Keratinocyte (primary cell): ENCODE results near the gene AOPEP. TPM values are rescaled to one million over a fixed set of nuclear protein-coding genes. Genes with fewer than 3 reads are reported as not detected.

Experiments
- DNase-seq: peaks from one replicate; pipeline ENCODE4 v3.0.0-alpha.2; 2011; ENCODE audit warnings: low read depth, missing footprints, low spot score
- FAIRE-seq: peaks from 2 replicates; lab custom pipeline; 2011; peaks lifted over from hg19 to GRCh38; lab: Jason Lieb, UNC
- H2AFZ ChIP-seq: 2 replicates; pipeline ENCODE4 v1.6.0; 2012; ENCODE audit warnings: low read length, control low read depth, inconsistent platforms; ENCODE audit not compliant: control insufficient read depth
- H3K27ac ChIP-seq: 2 replicates; pipeline ENCODE4 v1.5.1; 2011; ENCODE audit warnings: low read length; ENCODE audit not compliant: control insufficient read depth, insufficient read depth
- H3K27me3 ChIP-seq: 3 replicates; pipeline ENCODE4 v1.6.0; 2011; ENCODE audit warnings: low read length; ENCODE audit not compliant: control insufficient read depth, insufficient read depth; ENCODE audit errors: extremely low read depth
- H3K36me3 ChIP-seq, 2 experiments: 2 replicates in 1 of 2; 3 replicates in 1 of 2; pipeline ENCODE4 v1.5.1; 2011; ENCODE audit warnings: low read length in 2 of 2, mild to moderate bottlenecking in 1 of 2; ENCODE audit not compliant: control insufficient read depth in 2 of 2, insufficient read depth in 2 of 2; ENCODE audit errors: extremely low read depth in 1 of 2
- H3K4me1 ChIP-seq: 3 replicates; pipeline ENCODE4 v1.5.1; 2011; ENCODE audit warnings: low read length; ENCODE audit not compliant: control insufficient read depth, insufficient read depth; ENCODE audit errors: extremely low read depth
- H3K4me2 ChIP-seq: 3 replicates; pipeline ENCODE4 v1.6.0; 2011; ENCODE audit warnings: low read depth, low read length; ENCODE audit not compliant: control insufficient read depth, insufficient read depth; ENCODE audit errors: extremely low read depth
- H3K4me3 ChIP-seq, 3 experiments: fragments of 200-600 bp in 1 of 3; sonication (generic) in 1 of 3; 2 replicates in 2 of 3; 3 replicates in 1 of 3; pipeline ENCODE4 v1.5.1; 2011 to 2016; ENCODE audit warnings: low read length in 3 of 3, mild to moderate bottlenecking in 3 of 3, control low read depth in 2 of 3, inconsistent platforms in 1 of 3, low read depth in 1 of 3, mixed read lengths in 1 of 3, mixed run types in 1 of 3, moderate library complexity in 1 of 3; ENCODE audit not compliant: control insufficient read depth in 2 of 3, insufficient read depth in 2 of 3; ENCODE audit errors: extremely low read depth in 1 of 3
- H3K79me2 ChIP-seq: 2 replicates; pipeline ENCODE4 v1.6.0; 2012; ENCODE audit warnings: low read length; ENCODE audit not compliant: control insufficient read depth, insufficient read depth
- H3K9ac ChIP-seq: 3 replicates; pipeline ENCODE4 v1.6.0; 2011; ENCODE audit warnings: low read length; ENCODE audit not compliant: control insufficient read depth, insufficient read depth; ENCODE audit errors: extremely low read depth
- H3K9me1 ChIP-seq: 3 replicates; pipeline ENCODE4 v1.6.0; 2011; ENCODE audit warnings: low read length; ENCODE audit not compliant: control insufficient read depth, insufficient read depth; ENCODE audit errors: extremely low read depth
- H3K9me3 ChIP-seq: 2 replicates; pipeline ENCODE4 v1.5.1; 2012; ENCODE audit warnings: low read depth, low read length; ENCODE audit not compliant: control insufficient read depth
- H4K20me1 ChIP-seq: 3 replicates; pipeline ENCODE4 v1.6.0; 2011; ENCODE audit warnings: low read length; ENCODE audit not compliant: control insufficient read depth, insufficient read depth; ENCODE audit errors: extremely low read depth
- CTCF ChIP-seq, 3 experiments: IDR thresholded peaks in 1 of 3; conservative IDR thresholded peaks in 1 of 3; optimal IDR thresholded peaks in 1 of 3; 2 replicates in 2 of 3; 3 replicates in 1 of 3; pipeline versions ENCODE3 to v1.5.1; 2011; ENCODE audit warnings: low read length in 3 of 3, mild to moderate bottlenecking in 3 of 3, moderate library complexity in 2 of 3, control low read depth in 1 of 3, inconsistent platforms in 1 of 3; ENCODE audit not compliant: insufficient read depth in 2 of 3; ENCODE audit errors: extremely low read depth in 1 of 3
- EZH2 ChIP-seq: IDR thresholded peaks from one replicate; pipeline ENCODE4 v1.6.1; 2012; ENCODE audit warnings: inconsistent platforms, mild to moderate bottlenecking, low read length, moderate library complexity
- dilution Hi-C: fragments of 300-500 bp; cut with MboI; formaldehyde crosslinking; loops from one replicate; pipeline ENCODE4 v1.7.0; 2020; ENCODE audit warnings: low sequenced_read_pairs; ENCODE audit not compliant: extremely low pct_ligation_motif_present
- polyA plus RNA-seq, 5 experiments: library from polyadenylated mRNA; depleted of rRNA in 3 of 5; stranded (reverse) in 3 of 5; stranded (forward) in 1 of 5; unstranded in 1 of 5; fragments of >200 nt; gene quantifications; 1 replicate in 1 of 5; 2 replicates in 3 of 5; 3 replicates in 1 of 5; pipeline versions ENCODE4 v1.2.1 to v1.2.3, GENCODE V29; 2011 to 2012; ENCODE audit warnings: missing spikeins in 2 of 5, low read depth in 1 of 5, low replicate concordance in 1 of 5

The AOPEP gene
- polyA plus RNA-seq, 1 donor (not counting 4 experiments of a cell fraction or from before 2014, with no cell fraction given) = 27.0 TPM

GRCh38 chr9:94721754-94722153 is 4.7 kb upstream of the AOPEP start:
- Histone ChIP-seq H3K4me1 (peaks cover 21% of the 10 kb centered on the region), H3K9me1 (no peaks in the 10 kb centered on the region), H3K27me3 (no peaks in the 10 kb centered on the region), H4K20me1 (no peaks in the 10 kb centered on the region), H3K4me3 (no peak overlapping the region), H3K27ac (peak overlapping the region; percentile 80), H3K79me2 (peaks cover 2% of the 10 kb centered on the region), H3K9me3 (no peaks in the 10 kb centered on the region), H3K9ac (no peak overlapping the region), H3K4me2 (no peak overlapping the region), H3K36me3 (no peaks in the 10 kb centered on the region), H2AFZ (peak overlapping the region; percentile 63)
- DNase-seq = no peak
- FAIRE-seq = no peak
- dilution Hi-C loops = no loop called here
- TF ChIP-seq EZH2 (no peak), CTCF (optimal IDR thresholded peaks at IDR 0.05 in 1 of 3, IDR thresholded peaks at IDR 0.05 in 1 of 3, conservative IDR thresholded peaks at IDR 0.05 in 1 of 3; ENCODE audit: extremely low read depth in 1 of 3, insufficient read depth in 2 of 3, low read length in 3 of 3) (no peak)

GRCh38 chr9:94725293-94725692 is 1.2 kb upstream of the AOPEP start:
- no peaks in the 10 kb centered on the region for H4K20me1 ChIP-seq
- no peak overlapping the region for H3K4me3 ChIP-seq
- peak overlapping the region; percentile 75 for H2AFZ ChIP-seq
- DNase-seq (no peak), FAIRE-seq (no peak)
- H3K36me3 ChIP-seq = no peaks in the 10 kb centered on the region
- no peak overlapping the region for H3K9ac ChIP-seq
- no peaks in the 10 kb centered on the region for H3K27me3 ChIP-seq
- no peak overlapping the region for H3K4me2 ChIP-seq
- H3K4me1 ChIP-seq = peaks cover 17% of the 10 kb centered on the region
- dilution Hi-C loops = no loop called here
- TF ChIP-seq CTCF (optimal IDR thresholded peaks at IDR 0.05 in 1 of 3, IDR thresholded peaks at IDR 0.05 in 1 of 3, conservative IDR thresholded peaks at IDR 0.05 in 1 of 3; ENCODE audit: extremely low read depth in 1 of 3, insufficient read depth in 2 of 3, low read length in 3 of 3) (no peak), EZH2 (no peak)
- no peaks in the 10 kb centered on the region for H3K9me1 ChIP-seq
- no peaks in the 10 kb centered on the region for H3K9me3 ChIP-seq
- no peak overlapping the region for H3K27ac ChIP-seq
- H3K79me2 ChIP-seq = peaks cover 21% of the 10 kb centered on the region
